MM.1S (cell line): ENCODE data around the gene EXOSC9.

Source experiments
- DNase-seq: peaks from one replicate; pipeline ENCODE4 v3.0.0-alpha.2; 2015
- H2AFZ ChIP-seq: fragments of 300-600 bp; sonication (generic); 2 replicates; pipeline ENCODE4 v1.6.0; 2016; ENCODE audit warnings: antibody characterized with exemption, low read length
- H3F3A ChIP-seq: fragments of 300-600 bp; sonication (generic); 2 replicates; pipeline ENCODE4 v1.6.1; 2016; ENCODE audit warnings: mild to moderate bottlenecking, antibody characterized with exemption, low read length, moderate library complexity, mixed read lengths; ENCODE audit not compliant: insufficient read depth
- H3K27ac ChIP-seq: fragments of 300-600 bp; sonication (generic); 2 replicates; pipeline ENCODE4 v1.5.1; 2016; ENCODE audit warnings: mild to moderate bottlenecking, low read length
- H3K27me3 ChIP-seq: fragments of 300-600 bp; sonication (generic); replicated peaks from 2 replicates; pipeline ENCODE4 v1.6.0; 2016; ENCODE audit warnings: low read length; ENCODE audit not compliant: insufficient read depth
- H3K36me3 ChIP-seq: fragments of 300-600 bp; sonication (generic); replicated peaks from 2 replicates; pipeline ENCODE4 v1.6.1; 2016; ENCODE audit warnings: mild to moderate bottlenecking, low read length, mixed read lengths; ENCODE audit not compliant: insufficient read depth
- H3K4me1 ChIP-seq: fragments of 300-600 bp; sonication (generic); 2 replicates; pipeline ENCODE4 v1.6.1; 2016; ENCODE audit warnings: low read length, mixed read lengths
- H3K4me2 ChIP-seq: fragments of 300-600 bp; sonication (generic); 2 replicates; pipeline ENCODE4 v1.6.0; 2016; ENCODE audit warnings: low read depth, low read length
- H3K4me3 ChIP-seq: fragments of 300-600 bp; sonication (generic); 2 replicates; pipeline ENCODE4 v1.5.1; 2016; ENCODE audit warnings: low read length, mixed read lengths
- H3K79me2 ChIP-seq: fragments of 300-600 bp; sonication (generic); 2 replicates; pipeline ENCODE4 v1.6.1; 2016; ENCODE audit warnings: mixed run types, low read length, mixed read lengths
- H3K9ac ChIP-seq: fragments of 300-600 bp; sonication (generic); 2 replicates; pipeline ENCODE4 v1.6.1; 2016; ENCODE audit warnings: low read length, mixed read lengths
- H3K9me2 ChIP-seq: fragments of 300-600 bp; sonication (generic); replicated peaks from 2 replicates; pipeline ENCODE4 v1.6.1; 2016; ENCODE audit warnings: mild to moderate bottlenecking, low read length, mixed read lengths; ENCODE audit not compliant: insufficient read depth
- H3K9me3 ChIP-seq: fragments of 300-600 bp; sonication (generic); replicated peaks from 2 replicates; pipeline ENCODE4 v1.6.1; 2016; ENCODE audit warnings: mild to moderate bottlenecking, low read length, mixed read lengths; ENCODE audit not compliant: insufficient read depth
- H4K20me1 ChIP-seq: fragments of 300-600 bp; sonication (generic); 2 replicates; pipeline ENCODE4 v1.6.1; 2016; ENCODE audit warnings: mild to moderate bottlenecking, low read length, moderate library complexity, mixed read lengths; ENCODE audit not compliant: insufficient read depth
- EZH2 ChIP-seq: fragments of 300-600 bp; sonication (generic); optimal IDR thresholded peaks from 2 replicates; pipeline ENCODE3; 2017; ENCODE audit warnings: low read depth, mild to moderate bottlenecking, antibody characterized with exemption, low read length, mixed read lengths
- EZH2phosphoT487 ChIP-seq: fragments of 300-600 bp; sonication (generic); IDR thresholded peaks from 2 replicates; pipeline ENCODE4 v1.6.1; 2018; ENCODE audit warnings: antibody characterized with exemption, low read length
- TF ChIP-seq, protein P1 (sequence below): fragments of 300-600 bp; sonication (generic); IDR thresholded peaks from 2 replicates; pipeline ENCODE4 v1.5.1; 2016; ENCODE audit warnings: antibody characterized with exemption, low read length, mixed read lengths

The EXOSC9 gene

DNA sequence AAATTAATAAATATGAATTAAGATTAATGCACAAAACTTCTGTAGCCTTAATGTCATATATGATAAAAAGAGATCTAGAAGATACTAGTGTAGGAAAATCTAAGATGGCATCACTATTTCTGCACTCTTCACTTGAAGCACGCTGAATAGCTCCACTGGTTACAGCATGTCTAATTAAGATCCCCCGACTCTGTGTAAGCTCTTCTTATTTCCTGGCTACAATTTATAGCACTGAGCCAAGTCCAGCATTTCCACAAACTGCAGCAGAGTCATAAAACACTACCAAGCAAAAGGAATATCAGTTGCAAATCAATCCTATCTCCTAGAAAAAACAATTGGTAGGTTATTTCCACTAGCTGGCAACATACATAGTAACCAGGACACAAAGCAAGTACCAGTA is 23.8 kb downstream of the EXOSC9 start:
- no peak for DNase-seq
- H3K9me3 ChIP-seq = no peaks in the 10 kb centered on the region
- 0 out of 2 replicates have a peak, but pooled peaks cover 6% of the 10 kb centered on the region for H3F3A ChIP-seq
- H3K9ac ChIP-seq = no peak overlapping the region
- TF ChIP-seq, protein P1, sequence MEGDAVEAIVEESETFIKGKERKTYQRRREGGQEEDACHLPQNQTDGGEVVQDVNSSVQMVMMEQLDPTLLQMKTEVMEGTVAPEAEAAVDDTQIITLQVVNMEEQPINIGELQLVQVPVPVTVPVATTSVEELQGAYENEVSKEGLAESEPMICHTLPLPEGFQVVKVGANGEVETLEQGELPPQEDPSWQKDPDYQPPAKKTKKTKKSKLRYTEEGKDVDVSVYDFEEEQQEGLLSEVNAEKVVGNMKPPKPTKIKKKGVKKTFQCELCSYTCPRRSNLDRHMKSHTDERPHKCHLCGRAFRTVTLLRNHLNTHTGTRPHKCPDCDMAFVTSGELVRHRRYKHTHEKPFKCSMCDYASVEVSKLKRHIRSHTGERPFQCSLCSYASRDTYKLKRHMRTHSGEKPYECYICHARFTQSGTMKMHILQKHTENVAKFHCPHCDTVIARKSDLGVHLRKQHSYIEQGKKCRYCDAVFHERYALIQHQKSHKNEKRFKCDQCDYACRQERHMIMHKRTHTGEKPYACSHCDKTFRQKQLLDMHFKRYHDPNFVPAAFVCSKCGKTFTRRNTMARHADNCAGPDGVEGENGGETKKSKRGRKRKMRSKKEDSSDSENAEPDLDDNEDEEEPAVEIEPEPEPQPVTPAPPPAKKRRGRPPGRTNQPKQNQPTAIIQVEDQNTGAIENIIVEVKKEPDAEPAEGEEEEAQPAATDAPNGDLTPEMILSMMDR = no peak
- TF ChIP-seq EZH2phosphoT487 (no peak), EZH2 (no peak)
- peaks cover 14% of the 10 kb centered on the region; the same call in 1 of the 2 replicates for H3K36me3 ChIP-seq
- no peaks in the 10 kb centered on the region for H4K20me1 ChIP-seq
- H3K27ac ChIP-seq = no peak overlapping the region
- no peak overlapping the region for H2AFZ ChIP-seq
- no peak overlapping the region for H3K4me3 ChIP-seq
- H3K9me2 ChIP-seq = no peaks in the 10 kb centered on the region
- no peaks in the 10 kb centered on the region for H3K27me3 ChIP-seq
- H3K79me2 ChIP-seq = peaks cover 37% of the 10 kb centered on the region
- H3K4me2 ChIP-seq = no peak overlapping the region
- peaks cover 9% of the 10 kb centered on the region for H3K4me1 ChIP-seq

DNA sequence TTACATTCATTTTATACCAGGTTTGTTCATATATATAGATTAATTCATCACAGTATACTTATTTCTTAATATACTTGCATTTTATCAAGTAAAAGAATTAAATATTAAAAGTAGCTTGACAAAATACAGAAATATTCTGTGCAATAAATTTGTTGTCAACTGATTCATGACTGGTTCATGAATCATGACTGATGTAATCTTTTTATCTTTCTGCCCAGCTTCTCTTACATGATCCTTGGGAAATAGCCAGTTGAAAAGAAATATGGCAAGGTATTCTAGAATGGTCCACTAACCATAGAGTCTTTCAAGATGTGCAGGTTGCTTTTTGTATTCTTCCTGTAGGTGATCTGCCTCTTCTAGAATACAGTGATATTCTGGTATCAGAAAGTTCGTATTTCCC is 26.7 kb downstream of the EXOSC9 start:
- no peak overlapping the region for H3K4me2 ChIP-seq
- no peaks in the 10 kb centered on the region for H3K36me3 ChIP-seq
- DNase-seq = no peak
- no peaks in the 10 kb centered on the region for H4K20me1 ChIP-seq
- no peaks in the 10 kb centered on the region for H3K9me2 ChIP-seq
- H3K4me1 ChIP-seq = no peaks in the 10 kb centered on the region
- no peaks in the 10 kb centered on the region for H3K9me3 ChIP-seq
- H3K27me3 ChIP-seq = no peaks in the 10 kb centered on the region
- no peaks in the 10 kb centered on the region for H3F3A ChIP-seq
- H3K9ac ChIP-seq = no peak overlapping the region
- no peak overlapping the region for H3K27ac ChIP-seq
- no peak overlapping the region for H3K4me3 ChIP-seq
- TF ChIP-seq EZH2phosphoT487 (no peak), EZH2 (no peak)
- TF ChIP-seq, protein P1 = no peak
- no peak overlapping the region for H2AFZ ChIP-seq
- peaks cover 8% of the 10 kb centered on the region for H3K79me2 ChIP-seq

DNA sequence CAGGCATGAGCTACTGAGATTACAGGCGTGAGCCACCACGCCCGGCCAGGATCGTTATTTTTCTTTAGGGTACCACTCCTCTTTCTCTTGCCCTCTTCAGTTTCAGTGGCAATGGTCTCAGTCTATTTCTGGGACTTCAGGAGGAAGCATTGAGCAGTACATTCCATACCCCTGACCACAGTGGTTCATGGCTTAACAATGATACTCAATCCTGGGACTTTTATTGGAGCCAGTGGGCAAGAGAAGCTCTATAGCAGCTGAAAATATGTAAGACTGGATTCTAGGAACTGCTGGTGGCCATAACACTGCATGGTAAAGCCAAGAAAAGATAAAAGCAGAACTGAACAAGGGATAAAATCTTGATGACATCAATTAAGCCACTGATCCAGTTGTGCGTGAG is 28.4 kb downstream of the EXOSC9 start:
- H3K9ac ChIP-seq = no peak overlapping the region
- H3K4me2 ChIP-seq = no peak overlapping the region
- no peaks in the 10 kb centered on the region for H3K4me1 ChIP-seq
- H3K9me2 ChIP-seq = no peaks in the 10 kb centered on the region
- DNase-seq = no peak
- no peaks in the 10 kb centered on the region for H3K36me3 ChIP-seq
- no peak for TF ChIP-seq EZH2
- TF ChIP-seq, protein P1 = no peak
- no peak for TF ChIP-seq EZH2phosphoT487
- H3K27me3 ChIP-seq = no peaks in the 10 kb centered on the region
- H3K9me3 ChIP-seq = no peaks in the 10 kb centered on the region
- no peaks in the 10 kb centered on the region for H3F3A ChIP-seq
- no peaks in the 10 kb centered on the region for H3K79me2 ChIP-seq
- H3K27ac ChIP-seq = no peak overlapping the region
- no peak overlapping the region for H2AFZ ChIP-seq
- no peak overlapping the region for H3K4me3 ChIP-seq
- no peaks in the 10 kb centered on the region for H4K20me1 ChIP-seq
